M059J (cell line): ENCODE data around the gene BRMS1L. TPM values are rescaled to one million over a fixed set of nuclear protein-coding genes. Genes with fewer than 3 reads are reported as not detected.
A peak's percentile ranks its signal among the peaks of the same experiment; 100 is the strongest.
"Not testable (repeated sequence)": the region's sequence is repeated elsewhere in the genome, so short reads cannot be mapped to it uniquely, and the experiment has no call there.

Experiments used
- DNase-seq: peaks from one replicate; pipeline ENCODE4 v3.0.0-alpha.2; 2012; ENCODE audit warnings: low read depth
- total RNA-seq: library from RNA; depleted of rRNA; stranded (reverse); fragments of >200 nt; shearing (Covaris generic); gene quantifications from 2 replicates; pipeline ENCODE4 v1.2.3, GENCODE V29; 2014

BRMS1L gene
- total RNA-seq, 1 experiment from 2014 or later: 5.5 TPM

- DNase-seq: peak; percentile 52
Observed at GRCh38 chr14:35821564-35822411, 4.3 kb upstream of the BRMS1L start.

DNA sequence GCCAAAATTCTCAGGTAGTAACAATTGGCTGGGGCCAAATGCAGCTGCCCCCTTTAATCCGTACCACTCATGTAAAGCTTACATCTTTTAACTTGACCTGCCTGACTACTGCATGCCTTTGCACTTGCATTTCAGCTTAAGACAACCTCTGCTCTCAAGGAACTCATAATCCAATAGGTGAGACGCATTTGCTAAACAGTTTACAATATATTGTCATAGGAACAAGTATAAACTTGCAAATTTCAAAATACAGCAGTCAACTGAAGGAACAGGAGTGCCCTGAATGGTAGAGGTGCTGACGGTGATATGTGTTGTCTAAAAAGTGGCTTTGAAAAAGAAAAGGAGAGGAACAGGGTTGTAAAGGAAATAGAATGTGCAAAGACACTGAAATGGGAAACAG is 3.6 kb upstream of the BRMS1L start:
- DNase-seq: no peak

- DNase-seq: not testable (repeated sequence)
Observed at GRCh38 chr14:35824446-35825165, 1.5 kb upstream of the BRMS1L start.

- no peak for DNase-seq
Observed at GRCh38 chr14:35825968-35826217, 245 bp upstream of the BRMS1L start.

GRCh38 chr14:35826952-35827416 is 846 bp downstream of the BRMS1L start:
- DNase-seq: no peak

DNA sequence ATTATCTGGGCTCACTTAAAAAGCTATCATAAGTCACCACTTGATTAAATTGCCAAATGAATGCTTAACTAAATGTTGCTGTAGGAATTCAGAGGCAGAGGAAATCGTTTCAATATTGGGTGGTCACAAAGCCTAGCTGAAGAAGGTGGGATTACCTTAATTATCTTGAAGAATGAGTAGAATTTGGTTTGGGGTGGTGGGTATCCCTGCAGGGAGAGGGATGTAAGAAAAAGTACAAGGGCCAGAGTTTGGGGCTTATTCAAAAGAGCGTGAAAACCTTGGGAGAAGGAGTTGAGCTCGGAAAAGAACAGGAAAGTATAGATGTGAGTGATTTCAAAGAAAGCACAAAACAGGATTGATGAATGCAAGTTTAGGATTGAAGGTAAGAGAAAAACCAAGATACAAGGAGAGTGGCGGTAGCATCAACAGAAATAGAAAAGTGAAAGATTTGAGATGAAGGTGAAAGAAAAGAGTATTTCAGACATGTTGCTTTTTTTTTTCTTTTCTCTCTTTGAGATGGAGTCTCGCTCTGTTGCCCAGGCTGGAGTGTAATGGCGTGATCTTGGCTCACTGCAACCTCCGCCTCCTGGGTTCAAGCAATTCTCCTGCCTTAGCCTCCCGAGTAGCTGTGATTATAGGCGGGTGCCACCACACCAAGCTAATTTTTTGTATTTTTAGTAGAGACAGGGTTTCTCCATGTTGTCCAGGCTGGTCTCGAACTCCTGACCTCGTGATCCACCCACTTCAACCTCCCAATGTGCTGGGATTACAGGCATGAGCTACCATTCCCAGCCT is 1.7 kb downstream of the BRMS1L start:
- DNase-seq: no peak

DNA sequence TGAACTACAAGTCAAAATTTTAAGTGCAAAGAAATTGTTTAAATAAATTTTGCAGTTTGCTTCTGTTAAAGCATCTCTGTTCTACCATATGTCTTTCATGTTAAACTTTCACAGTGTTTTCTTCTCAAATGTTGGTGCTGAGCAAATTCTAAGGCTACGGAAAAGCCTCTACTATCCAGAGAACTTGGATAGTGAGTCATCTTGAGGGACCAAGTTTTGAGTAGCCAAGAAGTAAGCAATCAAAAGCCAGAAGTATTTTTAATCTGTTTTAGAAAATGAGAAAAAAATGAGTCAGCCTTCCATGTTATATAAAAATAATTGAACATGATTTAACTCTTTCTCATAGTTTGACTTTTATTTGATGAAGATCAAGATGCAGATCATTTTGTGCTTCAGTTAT is 3.3 kb downstream of the BRMS1L start:
- peak; percentile 41 for DNase-seq

DNA sequence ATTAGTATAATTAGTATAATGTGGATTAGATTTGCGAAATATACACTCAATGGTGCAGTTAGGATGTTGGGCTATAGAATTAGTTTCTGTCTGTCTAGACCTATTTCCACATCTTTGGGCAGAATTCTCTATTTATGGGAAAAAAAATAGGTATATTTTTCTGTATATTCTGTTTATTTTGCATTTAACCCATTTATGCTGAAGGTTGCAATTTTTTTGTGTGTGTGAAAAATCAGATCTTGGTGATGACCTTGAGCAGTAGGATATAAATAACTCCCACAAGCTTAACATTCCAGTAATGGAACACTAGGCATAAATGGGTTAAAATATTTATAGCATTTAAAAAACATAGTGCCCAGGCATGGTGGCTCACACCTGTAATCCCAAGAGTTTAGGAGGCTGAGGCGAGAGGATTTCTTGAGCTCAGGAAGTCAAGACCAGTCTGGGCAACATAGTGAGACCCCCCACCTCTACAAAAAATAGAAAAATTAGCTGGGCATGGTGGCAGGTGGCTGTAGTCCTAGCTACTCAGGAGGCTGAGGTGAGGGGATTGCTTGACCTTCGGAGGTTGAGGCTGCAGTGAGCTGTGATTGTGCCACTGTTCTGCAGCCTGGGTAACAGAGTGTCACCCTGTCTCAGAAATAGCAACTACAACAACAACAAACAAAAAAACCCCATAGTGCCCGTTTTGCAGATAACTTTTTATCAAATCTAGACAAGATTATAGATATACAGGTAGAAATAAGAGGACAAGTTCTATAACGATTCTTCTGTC is 9.3 kb downstream of the BRMS1L start:
- no peak for DNase-seq

DNA sequence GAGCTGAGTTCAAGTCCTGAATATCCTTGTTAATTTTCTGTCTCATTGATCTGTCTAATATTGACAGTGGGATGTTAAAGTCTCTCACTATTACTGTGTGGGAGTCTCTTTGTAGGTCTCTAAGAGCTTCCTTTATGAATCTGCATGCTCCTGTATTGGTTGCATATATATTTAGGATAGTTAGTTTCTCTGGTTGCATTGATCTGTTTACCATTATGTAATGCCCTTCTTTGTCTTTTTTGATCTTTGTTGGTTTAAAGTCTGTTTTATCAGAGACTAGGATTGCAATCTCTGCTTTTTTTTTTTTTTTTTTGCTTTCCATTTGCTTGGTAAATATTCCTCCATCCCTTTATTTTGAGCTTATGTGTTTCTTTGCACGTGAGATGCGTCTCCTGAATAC is 15.6 kb downstream of the BRMS1L start:
- DNase-seq: not testable (repeated sequence)

DNA sequence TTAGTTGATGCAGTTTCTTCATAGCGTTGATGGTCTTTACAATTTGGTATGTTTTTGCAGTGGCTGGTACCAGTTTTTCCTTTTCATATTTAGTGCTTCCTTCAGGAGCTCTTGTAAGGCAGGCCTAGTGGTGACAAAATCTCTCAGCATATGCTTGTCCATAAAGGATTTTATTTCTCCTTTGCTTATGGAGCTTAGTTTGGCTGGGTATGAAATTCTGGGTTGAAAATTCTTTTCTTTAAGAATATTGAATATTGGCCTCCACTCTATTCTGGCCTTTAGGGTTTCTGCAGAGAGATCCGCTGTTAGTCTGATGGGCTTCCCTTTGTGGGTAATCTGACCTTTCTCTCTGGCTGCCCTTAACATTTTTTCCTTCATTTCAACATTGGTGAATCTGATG is 16.1 kb downstream of the BRMS1L start:
- not testable (repeated sequence) for DNase-seq

DNA sequence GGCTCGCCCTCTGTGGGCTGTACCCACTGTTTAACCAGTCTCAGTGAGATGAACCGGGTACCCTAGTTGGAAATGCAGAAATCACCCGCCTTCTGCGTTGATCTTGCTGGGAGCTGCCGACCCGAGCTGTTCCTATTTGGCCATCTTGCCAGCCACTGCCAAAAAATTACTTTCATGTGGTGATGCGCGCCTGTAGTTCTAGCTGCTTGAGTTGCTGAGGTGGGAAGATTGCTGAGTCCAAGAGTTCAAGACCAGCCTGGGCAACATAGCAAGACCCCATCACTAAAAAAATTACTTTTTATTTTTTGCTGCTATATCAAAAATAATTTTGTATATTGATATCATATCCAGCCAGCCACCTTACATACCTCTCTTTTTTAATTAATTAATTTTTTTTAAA is 18.4 kb downstream of the BRMS1L start:
- DNase-seq: no peak

GRCh38 chr14:35847636-35848035 is 21.5 kb downstream of the BRMS1L start:
- DNase-seq: no peak

DNA sequence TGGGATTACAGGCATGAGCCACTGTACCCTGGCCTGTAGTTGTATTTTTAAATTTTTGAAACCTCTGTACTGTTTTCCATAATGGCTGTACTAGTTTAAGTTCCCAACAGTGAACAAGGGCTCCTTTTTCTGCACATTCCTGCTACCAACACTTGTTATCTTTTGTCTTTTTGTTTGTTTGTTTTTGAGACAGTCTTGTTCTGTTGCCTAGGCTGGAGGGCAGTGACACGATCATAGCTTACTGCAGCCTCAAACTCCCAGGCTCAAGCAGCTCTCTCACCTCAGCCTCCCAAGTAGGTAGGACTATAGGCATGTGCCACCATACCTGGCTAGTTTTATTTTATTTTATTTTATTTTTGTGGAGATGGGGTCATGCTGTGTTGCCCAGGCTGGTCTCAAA is 23.0 kb downstream of the BRMS1L start:
- DNase-seq: no peak

DNA sequence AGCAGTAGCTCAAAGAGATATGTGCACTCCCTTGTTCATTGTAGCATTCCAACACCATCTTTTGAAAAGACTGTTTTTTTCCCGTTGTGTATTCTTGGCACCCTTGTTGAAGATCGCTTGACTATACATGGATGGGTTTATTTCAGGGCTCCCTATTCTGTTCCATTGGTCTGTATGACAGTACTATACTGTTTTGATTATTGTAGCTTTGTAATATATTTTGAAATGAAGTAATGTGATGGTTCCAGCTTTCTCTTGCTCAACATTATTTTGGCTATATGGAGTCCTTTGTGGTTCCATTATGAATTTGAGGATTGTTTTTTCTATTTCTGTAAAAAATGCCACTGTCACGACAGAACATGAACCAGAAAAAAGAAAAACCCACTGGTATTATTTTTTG is 25.7 kb downstream of the BRMS1L start:
- DNase-seq: no peak

GRCh38 chr14:35853225-35853624 is 27.1 kb downstream of the BRMS1L start:
- DNase-seq: no peak

DNA sequence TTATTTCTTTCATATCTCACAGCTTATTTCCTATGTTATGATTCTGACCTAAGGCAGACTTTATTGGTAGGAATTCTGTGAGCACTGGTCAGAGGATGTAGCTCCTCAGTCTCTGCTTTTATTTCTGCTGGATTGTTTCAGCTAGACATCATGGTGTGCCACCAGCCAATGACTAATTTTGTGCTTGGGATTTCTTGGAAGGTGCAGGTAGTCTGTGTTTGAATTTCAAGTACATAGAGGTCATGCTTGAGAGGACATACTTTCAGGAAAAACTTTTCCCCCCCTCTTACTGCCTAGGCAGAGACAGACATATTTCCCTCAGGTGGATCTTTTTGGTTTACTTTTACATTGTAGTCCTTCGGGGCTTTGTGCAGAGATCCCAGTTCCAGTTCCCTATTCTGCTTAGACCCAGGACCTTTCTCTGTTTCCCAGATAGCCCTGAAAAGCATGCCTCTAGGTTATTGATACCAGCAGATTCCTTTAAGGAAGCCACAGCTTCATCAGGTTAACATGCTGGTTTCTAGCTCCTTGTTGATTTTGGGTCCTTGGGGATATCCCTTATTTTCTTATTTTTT is 28.6 kb downstream of the BRMS1L start:
- DNase-seq: no peak

DNA sequence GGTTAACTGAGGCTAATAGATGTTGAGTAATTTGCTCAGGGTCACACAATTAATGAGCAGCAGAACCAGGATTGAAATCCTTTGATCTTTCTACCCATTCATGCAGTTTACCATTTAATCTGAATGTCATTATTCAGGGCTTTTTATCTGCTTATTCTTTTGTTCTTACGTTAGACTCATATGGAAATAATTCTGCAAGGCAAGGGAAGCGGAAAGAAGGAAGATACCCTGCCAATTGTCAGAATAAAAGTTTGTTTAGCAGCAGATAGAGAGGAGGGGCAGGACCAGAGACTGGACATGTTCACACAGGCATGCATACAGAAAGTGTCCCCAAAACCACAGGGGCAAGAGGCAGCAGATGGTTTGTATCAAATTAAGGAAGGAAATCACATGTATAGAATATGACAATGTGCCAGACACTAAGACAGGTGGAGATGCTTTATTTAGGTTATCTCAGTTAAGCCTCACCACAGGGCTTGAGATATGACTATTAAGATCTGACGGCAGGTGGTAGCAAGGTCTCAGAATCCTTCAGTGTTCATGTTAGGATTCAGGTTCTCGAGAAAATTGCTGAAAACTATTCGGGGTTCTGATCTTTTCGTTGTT is 29.8 kb downstream of the BRMS1L start:
- DNase-seq: no peak

DNA sequence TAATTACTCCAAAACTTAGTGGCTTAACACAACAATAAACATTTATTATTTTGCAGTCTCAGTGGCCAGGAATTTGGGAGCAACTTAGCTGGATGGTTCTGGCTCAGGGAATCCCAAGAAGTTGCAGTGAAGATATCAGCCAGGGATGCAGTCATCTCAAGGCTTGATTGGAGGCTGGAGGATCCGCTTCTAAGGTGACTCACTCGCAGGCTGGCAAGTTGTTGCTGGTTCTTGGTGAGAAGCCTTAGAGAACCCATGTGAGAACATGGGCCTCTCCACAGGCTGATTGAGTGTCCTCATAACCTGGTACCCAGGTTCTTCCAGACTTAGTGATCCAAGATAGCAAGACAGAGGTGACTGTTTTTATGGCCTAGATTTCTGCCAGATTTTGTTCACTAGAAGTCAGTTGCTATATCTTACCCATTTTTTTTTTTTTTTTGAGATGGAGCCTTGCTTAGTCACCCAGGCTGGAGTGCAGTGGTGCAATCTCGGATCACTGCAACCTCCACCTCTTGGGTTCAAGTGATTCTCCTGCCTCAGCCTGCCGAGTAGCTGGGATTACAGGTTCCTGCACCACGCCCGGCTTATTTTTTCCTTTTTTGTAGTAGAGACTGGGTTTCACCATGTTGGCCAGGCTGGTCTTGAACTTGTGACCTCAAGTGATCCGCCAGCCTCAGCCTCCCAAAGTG is 32.5 kb downstream of the BRMS1L start:
- DNase-seq: peak; percentile 34

- DNase-seq: no peak
Observed at GRCh38 chr14:35861204-35861868, 35.2 kb downstream of the BRMS1L start.
